ENCODE measurements around the gene CERS6. TPM values are rescaled to one million over a fixed set of nuclear protein-coding genes. Genes with fewer than 3 reads are reported as not detected.

Gene CERS6
- total and polyA plus RNA-seq, 10 of the 15 experiments (the other 5 are each of a cell fraction or from before 2014, with no cell fraction given): 1.3 to 20.4 (median 14.1) TPM

DNA sequence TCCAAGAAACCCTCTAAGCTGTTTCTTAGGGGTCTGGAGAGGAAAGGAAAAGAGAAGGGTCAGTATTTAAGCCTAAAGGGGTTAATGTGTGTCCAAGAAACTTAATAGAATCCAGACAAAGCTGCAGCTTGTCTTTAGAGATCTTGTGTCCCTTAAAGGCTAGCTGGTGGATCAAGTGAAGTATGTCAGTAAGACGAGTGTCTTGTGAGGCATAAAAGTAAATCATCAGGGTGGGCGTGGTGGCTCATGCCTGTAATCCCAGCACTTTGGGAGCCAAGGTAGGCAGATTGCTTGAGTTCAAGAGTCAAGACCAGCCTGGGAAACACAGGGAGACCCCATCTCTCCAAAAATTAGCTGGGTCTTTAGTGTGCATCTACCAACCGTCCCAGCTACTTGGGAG lies 47.8 kb downstream of the CERS6 start (continued):
- TF ChIP-seq MYB (IDR thresholded peaks at IDR 0.05; ENCODE audit: borderline replicate concordance, low read depth, low read length) (no peak), ZSCAN29 (IDR thresholded peaks at IDR 0.05) (no peak), NFXL1 (IDR thresholded peaks at IDR 0.05; ENCODE audit: borderline replicate concordance) (no peak)
- TF ChIP-seq, protein P1, sequence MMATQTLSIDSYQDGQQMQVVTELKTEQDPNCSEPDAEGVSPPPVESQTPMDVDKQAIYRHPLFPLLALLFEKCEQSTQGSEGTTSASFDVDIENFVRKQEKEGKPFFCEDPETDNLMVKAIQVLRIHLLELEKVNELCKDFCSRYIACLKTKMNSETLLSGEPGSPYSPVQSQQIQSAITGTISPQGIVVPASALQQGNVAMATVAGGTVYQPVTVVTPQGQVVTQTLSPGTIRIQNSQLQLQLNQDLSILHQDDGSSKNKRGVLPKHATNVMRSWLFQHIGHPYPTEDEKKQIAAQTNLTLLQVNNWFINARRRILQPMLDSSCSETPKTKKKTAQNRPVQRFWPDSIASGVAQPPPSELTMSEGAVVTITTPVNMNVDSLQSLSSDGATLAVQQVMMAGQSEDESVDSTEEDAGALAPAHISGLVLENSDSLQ (IDR thresholded peaks at IDR 0.05): no peak

DNA sequence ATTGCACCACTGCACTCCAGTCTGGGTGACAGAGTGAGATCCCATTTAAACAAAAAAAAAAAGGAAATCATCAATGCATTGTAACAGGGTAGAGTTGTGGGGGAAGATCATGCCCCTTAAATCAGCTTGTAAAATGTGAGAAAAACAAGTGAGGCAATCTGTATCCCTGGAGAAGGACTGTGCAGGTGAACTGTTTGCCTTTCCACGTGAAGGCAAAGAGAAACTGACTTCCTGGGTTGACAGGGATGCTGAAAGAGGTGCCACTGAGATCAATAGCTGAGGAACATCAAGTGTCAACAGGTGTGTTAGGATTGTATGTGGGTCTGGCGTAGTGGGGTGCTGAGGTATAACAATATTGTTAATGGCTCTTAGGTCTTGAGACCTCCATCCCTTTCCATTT lies 48.3 kb downstream of the CERS6 start:
- Histone ChIP-seq H3K4me1 (ENCODE audit: control insufficient read depth, insufficient read depth, low read length) (no peaks in the 10 kb centered on the region), H3K27me3 (replicated peaks in 1 of 2; ENCODE audit: control insufficient read depth in 2 of 2, insufficient read depth in 2 of 2, low read length in 1 of 2) (no peaks in the 10 kb centered on the region), H3K27ac (ENCODE audit: control insufficient read depth, insufficient read depth) (no peak overlapping the region), H2AFZ (ENCODE audit: control insufficient read depth, low read depth, low read length) (no peak overlapping the region), H3K9ac (ENCODE audit: control insufficient read depth, insufficient read depth, low read length) (no peak overlapping the region), H3K4me2 (ENCODE audit: control insufficient read depth, insufficient read depth) (no peak overlapping the region), H3K4me3 (no peak overlapping the region), H3K79me2 (ENCODE audit: control insufficient read depth, insufficient read depth, low read length) (peaks cover 51% of the 10 kb centered on the region), H3K36me3 (ENCODE audit: control insufficient read depth in 2 of 2, insufficient read depth in 2 of 2, low read length in 1 of 2) (peaks cover 0 to 3% of the 10 kb centered on the region in 2 experiments; a peak in 3 of 4 replicates), H3K9me3 (replicated peaks; ENCODE audit: control insufficient read depth, insufficient read depth, low read length) (peaks cover 28% of the 10 kb centered on the region), H4K20me1 (ENCODE audit: control insufficient read depth, insufficient read depth) (no peaks in the 10 kb centered on the region)
- ChIA-PET CTCF (no interaction called here), POLR2A (no interaction called here), RAD21 (ENCODE audit: unreplicated experiment) (no interaction called here), SMC1A (ENCODE audit: uncharacterized antibody, unreplicated experiment) (no interaction called here)
- intact Hi-C loops (cut with micrococcal nuclease; ENCODE audit: unreplicated experiment): no loop called here
- FAIRE-seq: no peak
- no peak for DNase-seq (ENCODE audit: low read depth, low spot score)
- WGBS (ENCODE audit: insufficient coverage, insufficient replicate concordance, low lambda C conversion rate, missing lambda C conversion rate): 94% methylated on average over 2 of the region's 2 CpGs
- in situ Hi-C loops (cut with MboI): no loop called here
- no peak for ATAC-seq
- BruUV-seq (replicated peaks): no TSS peak
- TF ChIP-seq RUNX3 (IDR thresholded peaks at IDR 0.05; ENCODE audit: low read length) (no peak), HDAC6 (IDR thresholded peaks at IDR 0.05; ENCODE audit: unreplicated experiment) (no peak), RFX5 (IDR thresholded peaks at IDR 0.05; ENCODE audit: low read depth, low read length) (no peak), MEF2B (IDR thresholded peaks at IDR 0.05; ENCODE audit: partially characterized antibody, poor library complexity, severe bottlenecking) (no peak), SREBF1 (IDR thresholded peaks at IDR 0.05; ENCODE audit: low read length) (no peak), CHD1 (IDR thresholded peaks at IDR 0.05; ENCODE audit: low read depth, low read length) (no peak), NRF1 (conservative IDR thresholded peaks at IDR 0.05; ENCODE audit: low read depth, low read length) (no peak)
- TF ChIP-seq, protein P2, sequence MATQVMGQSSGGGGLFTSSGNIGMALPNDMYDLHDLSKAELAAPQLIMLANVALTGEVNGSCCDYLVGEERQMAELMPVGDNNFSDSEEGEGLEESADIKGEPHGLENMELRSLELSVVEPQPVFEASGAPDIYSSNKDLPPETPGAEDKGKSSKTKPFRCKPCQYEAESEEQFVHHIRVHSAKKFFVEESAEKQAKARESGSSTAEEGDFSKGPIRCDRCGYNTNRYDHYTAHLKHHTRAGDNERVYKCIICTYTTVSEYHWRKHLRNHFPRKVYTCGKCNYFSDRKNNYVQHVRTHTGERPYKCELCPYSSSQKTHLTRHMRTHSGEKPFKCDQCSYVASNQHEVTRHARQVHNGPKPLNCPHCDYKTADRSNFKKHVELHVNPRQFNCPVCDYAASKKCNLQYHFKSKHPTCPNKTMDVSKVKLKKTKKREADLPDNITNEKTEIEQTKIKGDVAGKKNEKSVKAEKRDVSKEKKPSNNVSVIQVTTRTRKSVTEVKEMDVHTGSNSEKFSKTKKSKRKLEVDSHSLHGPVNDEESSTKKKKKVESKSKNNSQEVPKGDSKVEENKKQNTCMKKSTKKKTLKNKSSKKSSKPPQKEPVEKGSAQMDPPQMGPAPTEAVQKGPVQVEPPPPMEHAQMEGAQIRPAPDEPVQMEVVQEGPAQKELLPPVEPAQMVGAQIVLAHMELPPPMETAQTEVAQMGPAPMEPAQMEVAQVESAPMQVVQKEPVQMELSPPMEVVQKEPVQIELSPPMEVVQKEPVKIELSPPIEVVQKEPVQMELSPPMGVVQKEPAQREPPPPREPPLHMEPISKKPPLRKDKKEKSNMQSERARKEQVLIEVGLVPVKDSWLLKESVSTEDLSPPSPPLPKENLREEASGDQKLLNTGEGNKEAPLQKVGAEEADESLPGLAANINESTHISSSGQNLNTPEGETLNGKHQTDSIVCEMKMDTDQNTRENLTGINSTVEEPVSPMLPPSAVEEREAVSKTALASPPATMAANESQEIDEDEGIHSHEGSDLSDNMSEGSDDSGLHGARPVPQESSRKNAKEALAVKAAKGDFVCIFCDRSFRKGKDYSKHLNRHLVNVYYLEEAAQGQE (IDR thresholded peaks at IDR 0.05; ENCODE audit: low read depth, low read length): no peak
- TF ChIP-seq, protein P3, sequence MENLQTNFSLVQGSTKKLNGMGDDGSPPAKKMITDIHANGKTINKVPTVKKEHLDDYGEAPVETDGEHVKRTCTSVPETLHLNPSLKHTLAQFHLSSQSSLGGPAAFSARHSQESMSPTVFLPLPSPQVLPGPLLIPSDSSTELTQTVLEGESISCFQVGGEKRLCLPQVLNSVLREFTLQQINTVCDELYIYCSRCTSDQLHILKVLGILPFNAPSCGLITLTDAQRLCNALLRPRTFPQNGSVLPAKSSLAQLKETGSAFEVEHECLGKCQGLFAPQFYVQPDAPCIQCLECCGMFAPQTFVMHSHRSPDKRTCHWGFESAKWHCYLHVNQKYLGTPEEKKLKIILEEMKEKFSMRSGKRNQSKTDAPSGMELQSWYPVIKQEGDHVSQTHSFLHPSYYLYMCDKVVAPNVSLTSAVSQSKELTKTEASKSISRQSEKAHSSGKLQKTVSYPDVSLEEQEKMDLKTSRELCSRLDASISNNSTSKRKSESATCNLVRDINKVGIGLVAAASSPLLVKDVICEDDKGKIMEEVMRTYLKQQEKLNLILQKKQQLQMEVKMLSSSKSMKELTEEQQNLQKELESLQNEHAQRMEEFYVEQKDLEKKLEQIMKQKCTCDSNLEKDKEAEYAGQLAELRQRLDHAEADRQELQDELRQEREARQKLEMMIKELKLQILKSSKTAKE (IDR thresholded peaks at IDR 0.05; ENCODE audit: low read depth, poor library complexity, severe bottlenecking): no peak

Measured in GM12878 (cell line).